ENCODE results near the gene ZNF343. TPM values are rescaled to one million over a fixed set of nuclear protein-coding genes. Genes with fewer than 3 reads are reported as not detected.

The ZNF343 gene
- total and polyA plus RNA-seq, 4 donors, result 4.9 to 14.8 (median 7.1) TPM

DNA sequence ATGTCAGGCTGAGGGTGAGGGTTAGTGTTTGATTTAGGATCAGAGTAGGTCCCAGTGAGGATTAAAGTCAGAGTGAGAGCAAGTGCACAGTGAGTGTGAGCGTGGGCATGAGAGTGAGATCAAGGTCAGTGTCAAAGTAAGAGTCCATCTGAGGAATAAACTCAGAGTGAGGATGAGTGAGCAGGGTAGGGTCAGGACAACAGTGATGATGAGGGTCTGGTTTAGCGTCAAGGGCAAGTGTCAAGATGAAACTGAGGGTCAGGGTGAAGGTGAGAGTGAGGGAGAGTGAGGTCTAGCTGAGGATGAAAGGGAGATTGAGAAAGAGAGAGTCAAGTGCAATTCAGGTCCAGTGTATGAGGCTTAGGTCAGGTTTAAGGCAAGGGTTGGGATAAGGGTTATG, 7.7 kb upstream of the ZNF343 start:
- H3K9me3 ChIP-seq (ENCODE audit: control insufficient read depth in 4 of 4, insufficient read depth in 3 of 4, low read length in 3 of 4), result no peaks in the 10 kb centered on the region
- no peaks in the 10 kb centered on the region for H3K27me3 ChIP-seq (ENCODE audit: control insufficient read depth in 3 of 3, insufficient read depth in 3 of 3, low read length in 2 of 3)
- no peaks in the 10 kb centered on the region for H3K36me3 ChIP-seq (ENCODE audit: control insufficient read depth in 4 of 4, insufficient read depth in 4 of 4, low read length in 4 of 4)
- H3K4me3 ChIP-seq, result no peak overlapping the region
- DNase-seq (no peak), ATAC-seq (ENCODE audit: insufficient read depth, low FRiP score) (no peak)
- TF ChIP-seq, protein P1, sequence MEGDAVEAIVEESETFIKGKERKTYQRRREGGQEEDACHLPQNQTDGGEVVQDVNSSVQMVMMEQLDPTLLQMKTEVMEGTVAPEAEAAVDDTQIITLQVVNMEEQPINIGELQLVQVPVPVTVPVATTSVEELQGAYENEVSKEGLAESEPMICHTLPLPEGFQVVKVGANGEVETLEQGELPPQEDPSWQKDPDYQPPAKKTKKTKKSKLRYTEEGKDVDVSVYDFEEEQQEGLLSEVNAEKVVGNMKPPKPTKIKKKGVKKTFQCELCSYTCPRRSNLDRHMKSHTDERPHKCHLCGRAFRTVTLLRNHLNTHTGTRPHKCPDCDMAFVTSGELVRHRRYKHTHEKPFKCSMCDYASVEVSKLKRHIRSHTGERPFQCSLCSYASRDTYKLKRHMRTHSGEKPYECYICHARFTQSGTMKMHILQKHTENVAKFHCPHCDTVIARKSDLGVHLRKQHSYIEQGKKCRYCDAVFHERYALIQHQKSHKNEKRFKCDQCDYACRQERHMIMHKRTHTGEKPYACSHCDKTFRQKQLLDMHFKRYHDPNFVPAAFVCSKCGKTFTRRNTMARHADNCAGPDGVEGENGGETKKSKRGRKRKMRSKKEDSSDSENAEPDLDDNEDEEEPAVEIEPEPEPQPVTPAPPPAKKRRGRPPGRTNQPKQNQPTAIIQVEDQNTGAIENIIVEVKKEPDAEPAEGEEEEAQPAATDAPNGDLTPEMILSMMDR (IDR thresholded peaks at IDR 0.05; ENCODE audit: control extremely low read depth, extremely low read depth), result no peak
- WGBS, 2 donors, result 80 to 85% methylated on average over 2 of the region's 2 CpGs
- H3K27ac ChIP-seq (ENCODE audit: low read depth in 1 of 2, low read length in 1 of 2), result no peak overlapping the region
- no peak overlapping the region for H3K9ac ChIP-seq (ENCODE audit: insufficient read depth in 1 of 2, low read length in 2 of 2)
- H3K4me1 ChIP-seq (ENCODE audit: control insufficient read depth in 5 of 5, insufficient read depth in 5 of 5, low read length in 5 of 5), result no peaks in the 10 kb centered on the region

DNA sequence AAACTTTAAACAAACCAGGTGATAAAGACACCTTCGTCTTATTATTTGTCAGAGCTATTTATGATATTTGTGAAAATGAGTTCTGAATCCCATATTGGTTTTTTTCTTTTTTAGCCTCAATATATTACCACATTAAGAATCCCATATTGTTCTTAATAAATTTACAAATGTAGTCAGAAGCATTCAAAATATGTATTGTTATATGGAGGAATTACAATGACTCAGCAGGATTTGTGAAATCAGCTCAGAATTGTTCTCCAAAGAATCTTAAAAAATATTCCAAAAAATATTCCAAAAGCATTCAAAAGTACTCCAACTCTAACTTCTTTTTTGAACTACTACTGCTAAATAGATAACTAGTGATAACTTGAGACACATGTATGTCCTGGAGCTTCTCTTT, 6.5 kb upstream of the ZNF343 start:
- Histone ChIP-seq H3K4me3 (no peak overlapping the region), H3K9ac (ENCODE audit: insufficient read depth in 1 of 2, low read length in 2 of 2) (no peak overlapping the region), H3K27ac (ENCODE audit: low read depth in 1 of 2, low read length in 1 of 2) (no peak overlapping the region), H3K36me3 (ENCODE audit: control insufficient read depth in 4 of 4, insufficient read depth in 4 of 4, low read length in 4 of 4) (no peaks in the 10 kb centered on the region), H3K4me1 (ENCODE audit: control insufficient read depth in 5 of 5, insufficient read depth in 5 of 5, low read length in 5 of 5) (no peaks in the 10 kb centered on the region), H3K9me3 (ENCODE audit: control insufficient read depth in 4 of 4, insufficient read depth in 3 of 4, low read length in 3 of 4) (no peaks in the 10 kb centered on the region), H3K27me3 (ENCODE audit: control insufficient read depth in 3 of 3, insufficient read depth in 3 of 3, low read length in 2 of 3) (no peaks in the 10 kb centered on the region)
- ATAC-seq (ENCODE audit: insufficient read depth, low FRiP score) (no peak), DNase-seq (no peak)
- 76 to 82% methylated on average over 1 of the region's 1 CpG for WGBS, 2 donors
- TF ChIP-seq, protein P1 (IDR thresholded peaks at IDR 0.05; ENCODE audit: control extremely low read depth, extremely low read depth), result no peak

DNA sequence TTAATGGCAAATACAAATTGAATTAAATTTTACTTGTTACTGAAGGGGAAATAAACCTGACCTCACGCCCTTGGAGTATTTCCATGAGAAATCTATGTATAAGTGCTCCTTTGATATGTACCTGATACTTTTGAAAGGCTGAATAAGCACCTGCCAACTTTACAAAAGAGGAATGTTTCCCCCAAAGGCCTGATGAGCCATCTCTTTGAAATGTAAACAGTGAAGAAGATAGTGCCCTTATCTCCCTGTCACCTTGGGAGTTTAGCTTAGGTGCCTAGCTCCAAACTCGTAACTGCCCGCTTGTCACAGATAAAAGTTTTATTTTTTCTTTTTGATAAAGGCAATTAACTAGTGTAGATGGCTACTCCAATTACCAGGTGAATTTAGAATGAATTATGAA, 1.1 kb upstream of the ZNF343 start:
- TF ChIP-seq, protein P1 (IDR thresholded peaks at IDR 0.05; ENCODE audit: control extremely low read depth, extremely low read depth), result no peak
- DNase-seq, result no peak
- Histone ChIP-seq H3K27ac (ENCODE audit: low read depth in 1 of 2, low read length in 1 of 2) (no peak overlapping the region), H3K4me1 (ENCODE audit: control insufficient read depth in 5 of 5, insufficient read depth in 5 of 5, low read length in 5 of 5) (peaks cover 0 to 14% (median 5%) of the 10 kb centered on the region in 5 donors), H3K4me3 (no peak overlapping the region), H3K9ac (ENCODE audit: insufficient read depth in 1 of 2, low read length in 2 of 2) (no peak overlapping the region), H3K27me3 (ENCODE audit: control insufficient read depth in 3 of 3, insufficient read depth in 3 of 3, low read length in 2 of 3) (no peaks in the 10 kb centered on the region), H3K9me3 (ENCODE audit: control insufficient read depth in 4 of 4, insufficient read depth in 3 of 4, low read length in 3 of 4) (no peaks in the 10 kb centered on the region), H3K36me3 (ENCODE audit: control insufficient read depth in 4 of 4, insufficient read depth in 4 of 4, low read length in 4 of 4) (peaks cover 0 to 1% (median 0%) of the 10 kb centered on the region in 4 donors)
- WGBS, 2 donors, result 84 to 90% methylated on average over 3 of the region's 3 CpGs
- ATAC-seq (ENCODE audit: insufficient read depth, low FRiP score), result no peak

DNA sequence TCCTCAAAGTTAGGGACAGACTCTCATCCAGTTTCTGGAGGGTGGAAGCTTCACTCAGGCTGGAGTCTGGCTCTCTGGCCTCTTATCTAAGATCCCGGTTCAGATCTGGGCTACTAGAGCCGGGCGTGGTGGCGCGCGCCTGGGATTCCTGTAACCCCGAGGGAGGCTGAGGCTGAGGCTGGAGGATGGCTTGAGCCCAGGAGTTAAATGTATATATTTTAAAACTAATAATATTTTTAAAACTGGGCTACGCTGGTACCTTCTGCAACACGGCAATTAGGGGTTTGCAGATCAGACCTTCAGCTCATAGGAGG, 710 bp upstream of the ZNF343 start:
- DNase-seq, result no peak

More for the DNA sequence above, 710 bp upstream of the ZNF343 start:
- H3K36me3 ChIP-seq (ENCODE audit: control insufficient read depth in 4 of 4, insufficient read depth in 4 of 4, low read length in 4 of 4), result peaks cover 0 to 1% (median 0%) of the 10 kb centered on the region in 4 donors
- H3K9ac ChIP-seq (ENCODE audit: insufficient read depth in 1 of 2, low read length in 2 of 2), result peak overlapping the region in 1 of 2 donors; percentile 87
- TF ChIP-seq, protein P1 (IDR thresholded peaks at IDR 0.05; ENCODE audit: control extremely low read depth, extremely low read depth), result no peak
- no peaks in the 10 kb centered on the region for H3K27me3 ChIP-seq (ENCODE audit: control insufficient read depth in 3 of 3, insufficient read depth in 3 of 3, low read length in 2 of 3)
- WGBS, 2 donors, result 61 to 70% methylated on average over 9 of the region's 9 CpGs
- ATAC-seq (ENCODE audit: insufficient read depth, low FRiP score), result no peak
- H3K27ac ChIP-seq (ENCODE audit: low read depth in 1 of 2, low read length in 1 of 2), result peak overlapping the region; percentile 79 to 96
- no peaks in the 10 kb centered on the region for H3K9me3 ChIP-seq (ENCODE audit: control insufficient read depth in 4 of 4, insufficient read depth in 3 of 4, low read length in 3 of 4)
- H3K4me3 ChIP-seq, result peak overlapping the region; percentile 90
- peaks cover 0 to 14% (median 5%) of the 10 kb centered on the region in 5 donors for H3K4me1 ChIP-seq (ENCODE audit: control insufficient read depth in 5 of 5, insufficient read depth in 5 of 5, low read length in 5 of 5)
